WTC11 (cell line): ENCODE data around the gene RARB. TPM values are rescaled to one million over a fixed set of nuclear protein-coding genes. Genes with fewer than 3 reads are reported as not detected.

Experiments
- ATAC-seq: fragments of 200-7000 bp; cut with Tn5 transposase; 2 replicates; pipeline ENCODE4 v1.10.0; 2021; ENCODE audit warnings: mild to moderate bottlenecking, moderate library complexity
- CTCF ChIA-PET: fragments of 300-600 bp; sonication (Branson Sonifier 250); formaldehyde crosslinking; loops from one replicate; lab custom pipeline; 2021; ENCODE audit warnings: antibody characterized with exemption; lab: Charles Lee
- POLR2A ChIA-PET: fragments of 350-600 bp; sonication (Branson Sonifier 250); formaldehyde crosslinking; loops from one replicate; lab custom pipeline; 2021; ENCODE audit warnings: antibody characterized with exemption; lab: Charles Lee
- DNase-seq: peaks from one replicate; pipeline ENCODE4 v3.0.0; 2021; ENCODE audit warnings: low spot score
- H3K27ac Mint-ChIP-seq: 2 replicates; pipeline ENCODE4 v1.8.0; 2021; ENCODE audit warnings: mixed read lengths
- H3K27me3 Mint-ChIP-seq: 2 replicates; pipeline ENCODE4 v1.8.0; 2021; ENCODE audit warnings: low read depth, mild to moderate bottlenecking, moderate library complexity, mixed read lengths
- H3K36me3 Mint-ChIP-seq: 2 replicates; pipeline ENCODE4 v1.8.0; 2021; ENCODE audit warnings: mixed read lengths
- H3K4me1 Mint-ChIP-seq: 2 replicates; pipeline ENCODE4 v1.8.0; 2022; ENCODE audit warnings: mixed read lengths
- H3K4me3 Mint-ChIP-seq: 2 replicates; pipeline ENCODE4 v1.8.0; 2021; ENCODE audit warnings: mild to moderate bottlenecking, moderate library complexity, mixed read lengths
- H3K9me3 Mint-ChIP-seq: 2 replicates; pipeline ENCODE4 v1.8.0; 2021; ENCODE audit warnings: mixed read lengths
- ATF1 ChIP-seq: sonication (generic); formaldehyde crosslinking; IDR thresholded peaks from 2 replicates; pipeline ENCODE4 v1.8.1; 2023; ENCODE audit warnings: mild to moderate bottlenecking, moderate library complexity, missing genetic modification reagents
- CREM ChIP-seq: sonication (generic); formaldehyde crosslinking; IDR thresholded peaks from 2 replicates; pipeline ENCODE4 v1.8.1; 2022; ENCODE audit warnings: mild to moderate bottlenecking, missing genetic modification reagents, moderate library complexity
- E2F5 ChIP-seq: sonication (generic); formaldehyde crosslinking; IDR thresholded peaks from 2 replicates; pipeline ENCODE4 v1.8.1; 2022; ENCODE audit warnings: mild to moderate bottlenecking, moderate library complexity, missing genetic modification reagents
- GRHL2 ChIP-seq: fragments of 250-450 bp; sonication (Bioruptor Pico); IDR thresholded peaks from 2 replicates; pipeline ENCODE4 v1.8.0; 2022; ENCODE audit warnings: mild to moderate bottlenecking, moderate library complexity; ENCODE audit not compliant: insufficient replicate concordance, severe bottlenecking
- IRF1 ChIP-seq: sonication (generic); formaldehyde crosslinking; IDR thresholded peaks from 2 replicates; pipeline ENCODE4 v1.8.0; 2023; ENCODE audit warnings: missing genetic modification reagents
- JAZF1 ChIP-seq: fragments of 250-450 bp; sonication (Bioruptor Pico); IDR thresholded peaks from 2 replicates; pipeline ENCODE4 v1.9.0; 2021; ENCODE audit warnings: moderate library complexity, mild to moderate bottlenecking, inconsistent platforms
- PRRX2 ChIP-seq: fragments of 250-450 bp; sonication (Bioruptor Pico); IDR thresholded peaks from 2 replicates; pipeline ENCODE4 v1.8.0; 2021; ENCODE audit warnings: mild to moderate bottlenecking
- SP1 ChIP-seq: sonication (generic); formaldehyde crosslinking; conservative IDR thresholded peaks from 2 replicates; pipeline ENCODE4 v1.8.1; 2022; ENCODE audit warnings: missing genetic modification reagents
- ZNF263 ChIP-seq: sonication (generic); formaldehyde crosslinking; IDR thresholded peaks from 2 replicates; pipeline ENCODE4 v1.8.1; 2022; ENCODE audit warnings: low read depth, mild to moderate bottlenecking, moderate library complexity, missing genetic modification reagents
- ZNF416 ChIP-seq: fragments of 250-450 bp; sonication (Bioruptor Pico); IDR thresholded peaks from 2 replicates; pipeline ENCODE4 v1.9.0; 2021; ENCODE audit warnings: mild to moderate bottlenecking, inconsistent platforms
- ZNF671 ChIP-seq: fragments of 250-450 bp; sonication (Bioruptor Pico); IDR thresholded peaks from 2 replicates; pipeline ENCODE4 v1.8.0; 2021; ENCODE audit warnings: mild to moderate bottlenecking
- total RNA-seq: library from RNA; stranded (reverse); gene quantifications from 3 replicates; pipeline ENCODE4 v1.2.3, GENCODE V29; 2021
- TF ChIP-seq, protein P1 (sequence below): fragments of 250-450 bp; sonication (Bioruptor Pico); IDR thresholded peaks from 2 replicates; pipeline ENCODE4 v1.9.0; 2021; ENCODE audit warnings: moderate library complexity, mild to moderate bottlenecking, inconsistent platforms, borderline replicate concordance
- TF ChIP-seq, protein P2 (sequence below): fragments of 250-450 bp; sonication (Bioruptor Pico); IDR thresholded peaks from 2 replicates; pipeline ENCODE4 v1.8.0; 2021; ENCODE audit warnings: mild to moderate bottlenecking
- TF ChIP-seq, protein P3 (sequence below): sonication (generic); formaldehyde crosslinking; IDR thresholded peaks from 2 replicates; pipeline ENCODE4 v1.8.1; 2023; ENCODE audit warnings: mild to moderate bottlenecking, missing genetic modification reagents
- TF ChIP-seq, protein P4 (sequence below): sonication (generic); formaldehyde crosslinking; IDR thresholded peaks from 2 replicates; pipeline ENCODE4 v1.8.1; 2023; ENCODE audit warnings: mild to moderate bottlenecking, missing genetic modification reagents
- TF ChIP-seq, protein P5 (sequence below): sonication (generic); formaldehyde crosslinking; IDR thresholded peaks from 2 replicates; pipeline ENCODE4 v1.8.0; 2023; ENCODE audit warnings: mild to moderate bottlenecking, missing genetic modification reagents

RARB gene
- total RNA-seq, 1 experiment from 2014 or later, result not detected

DNA sequence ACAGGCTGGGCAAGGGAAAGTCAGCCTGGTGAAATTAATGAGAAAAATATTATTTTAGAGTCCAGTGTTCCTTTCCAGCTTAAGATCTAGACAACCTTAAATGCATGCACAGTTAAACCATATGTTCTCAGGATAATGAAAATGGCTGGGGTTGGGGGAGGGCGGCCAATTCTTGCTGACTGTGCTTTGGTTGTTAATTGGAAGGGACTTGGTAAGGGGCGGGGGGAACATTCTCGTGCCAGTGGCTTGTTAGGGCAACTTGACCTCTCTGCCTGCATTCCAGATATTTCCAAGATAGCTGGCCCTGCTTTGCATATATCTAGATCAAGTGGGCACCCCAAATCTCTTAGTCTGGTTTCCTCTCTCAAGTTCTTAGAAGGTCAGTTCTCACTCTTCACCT, 124.2 kb downstream of the RARB start:
- ATAC-seq (no peak), DNase-seq (no peak)
- H3K4me1 Mint-ChIP-seq, result peaks cover 6% of the 10 kb centered on the region
- H3K9me3 Mint-ChIP-seq, result peaks cover 17% of the 10 kb centered on the region
- CTCF ChIA-PET, result no interaction called here
- H3K27ac Mint-ChIP-seq, result no peak overlapping the region
- no peak for TF ChIP-seq ZNF263 (CRISPR knock-in tag)
- H3K36me3 Mint-ChIP-seq, result no peaks in the 10 kb centered on the region
- POLR2A ChIA-PET, result interaction anchor here (0.5 kb wide), 1 partner anchor 82 kb away, joined by 3 read pairs; no protein-coding TSS in a partner anchor
- no peak overlapping the region for H3K4me3 Mint-ChIP-seq
- no peaks in the 10 kb centered on the region for H3K27me3 Mint-ChIP-seq

- Mint-ChIP-seq H3K27me3 (no peaks in the 10 kb centered on the region), H3K9me3 (peaks cover 13% of the 10 kb centered on the region), H3K36me3 (no peaks in the 10 kb centered on the region), H3K4me1 (peaks cover 6% of the 10 kb centered on the region), H3K27ac (no peak overlapping the region), H3K4me3 (no peak overlapping the region)
- ATAC-seq (no peak), DNase-seq (no peak)
- TF ChIP-seq, protein P1, sequence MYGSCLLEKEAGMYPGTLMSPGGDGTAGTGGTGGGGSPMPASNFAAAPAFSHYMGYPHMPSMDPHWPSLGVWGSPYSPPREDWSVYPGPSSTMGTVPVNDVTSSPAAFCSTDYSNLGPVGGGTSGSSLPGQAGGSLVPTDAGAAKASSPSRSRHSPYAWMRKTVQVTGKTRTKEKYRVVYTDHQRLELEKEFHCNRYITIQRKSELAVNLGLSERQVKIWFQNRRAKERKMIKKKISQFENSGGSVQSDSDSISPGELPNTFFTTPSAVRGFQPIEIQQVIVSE (CRISPR knock-in tag), result no peak
- TF ChIP-seq CREM (CRISPR knock-in tag), result no peak
- TF ChIP-seq E2F5, result no peak
- TF ChIP-seq ZNF416 (CRISPR knock-in tag), result no peak
- TF ChIP-seq GRHL2, result no peak
- TF ChIP-seq, protein P2, sequence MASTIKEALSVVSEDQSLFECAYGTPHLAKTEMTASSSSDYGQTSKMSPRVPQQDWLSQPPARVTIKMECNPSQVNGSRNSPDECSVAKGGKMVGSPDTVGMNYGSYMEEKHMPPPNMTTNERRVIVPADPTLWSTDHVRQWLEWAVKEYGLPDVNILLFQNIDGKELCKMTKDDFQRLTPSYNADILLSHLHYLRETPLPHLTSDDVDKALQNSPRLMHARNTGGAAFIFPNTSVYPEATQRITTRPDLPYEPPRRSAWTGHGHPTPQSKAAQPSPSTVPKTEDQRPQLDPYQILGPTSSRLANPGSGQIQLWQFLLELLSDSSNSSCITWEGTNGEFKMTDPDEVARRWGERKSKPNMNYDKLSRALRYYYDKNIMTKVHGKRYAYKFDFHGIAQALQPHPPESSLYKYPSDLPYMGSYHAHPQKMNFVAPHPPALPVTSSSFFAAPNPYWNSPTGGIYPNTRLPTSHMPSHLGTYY, result no peak
- no peak for TF ChIP-seq ATF1 (CRISPR knock-in tag)
- TF ChIP-seq, protein P3, sequence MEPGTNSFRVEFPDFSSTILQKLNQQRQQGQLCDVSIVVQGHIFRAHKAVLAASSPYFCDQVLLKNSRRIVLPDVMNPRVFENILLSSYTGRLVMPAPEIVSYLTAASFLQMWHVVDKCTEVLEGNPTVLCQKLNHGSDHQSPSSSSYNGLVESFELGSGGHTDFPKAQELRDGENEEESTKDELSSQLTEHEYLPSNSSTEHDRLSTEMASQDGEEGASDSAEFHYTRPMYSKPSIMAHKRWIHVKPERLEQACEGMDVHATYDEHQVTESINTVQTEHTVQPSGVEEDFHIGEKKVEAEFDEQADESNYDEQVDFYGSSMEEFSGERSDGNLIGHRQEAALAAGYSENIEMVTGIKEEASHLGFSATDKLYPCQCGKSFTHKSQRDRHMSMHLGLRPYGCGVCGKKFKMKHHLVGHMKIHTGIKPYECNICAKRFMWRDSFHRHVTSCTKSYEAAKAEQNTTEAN (CRISPR knock-in tag), result no peak
- TF ChIP-seq SP1 (CRISPR knock-in tag), result no peak
- TF ChIP-seq PRRX2 (CRISPR knock-in tag), result no peak
- no peak for TF ChIP-seq ZNF671 (CRISPR knock-in tag)
- ChIA-PET CTCF (interaction anchor here (0.6 to 1.0 kb wide), 2 partner anchors 22 to 23 kb away, joined by 3 read pairs; no protein-coding TSS in a partner anchor), POLR2A (no interaction called here)
These were observed 126.3 kb downstream of the RARB start for GRCh38 chr3:25554376-25554775.

- ATAC-seq (no peak), DNase-seq (no peak)
- Mint-ChIP-seq H3K4me1 (peaks cover 6% of the 10 kb centered on the region), H3K36me3 (no peaks in the 10 kb centered on the region), H3K9me3 (peaks cover 9% of the 10 kb centered on the region), H3K27ac (no peak overlapping the region), H3K27me3 (no peaks in the 10 kb centered on the region), H3K4me3 (no peak overlapping the region)
- ChIA-PET POLR2A (no interaction called here), CTCF (no interaction called here)
- TF ChIP-seq, protein P4, sequence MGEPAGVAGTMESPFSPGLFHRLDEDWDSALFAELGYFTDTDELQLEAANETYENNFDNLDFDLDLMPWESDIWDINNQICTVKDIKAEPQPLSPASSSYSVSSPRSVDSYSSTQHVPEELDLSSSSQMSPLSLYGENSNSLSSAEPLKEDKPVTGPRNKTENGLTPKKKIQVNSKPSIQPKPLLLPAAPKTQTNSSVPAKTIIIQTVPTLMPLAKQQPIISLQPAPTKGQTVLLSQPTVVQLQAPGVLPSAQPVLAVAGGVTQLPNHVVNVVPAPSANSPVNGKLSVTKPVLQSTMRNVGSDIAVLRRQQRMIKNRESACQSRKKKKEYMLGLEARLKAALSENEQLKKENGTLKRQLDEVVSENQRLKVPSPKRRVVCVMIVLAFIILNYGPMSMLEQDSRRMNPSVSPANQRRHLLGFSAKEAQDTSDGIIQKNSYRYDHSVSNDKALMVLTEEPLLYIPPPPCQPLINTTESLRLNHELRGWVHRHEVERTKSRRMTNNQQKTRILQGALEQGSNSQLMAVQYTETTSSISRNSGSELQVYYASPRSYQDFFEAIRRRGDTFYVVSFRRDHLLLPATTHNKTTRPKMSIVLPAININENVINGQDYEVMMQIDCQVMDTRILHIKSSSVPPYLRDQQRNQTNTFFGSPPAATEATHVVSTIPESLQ (CRISPR knock-in tag), result no peak
- no peak for TF ChIP-seq ZNF671 (CRISPR knock-in tag)
- TF ChIP-seq, protein P5, sequence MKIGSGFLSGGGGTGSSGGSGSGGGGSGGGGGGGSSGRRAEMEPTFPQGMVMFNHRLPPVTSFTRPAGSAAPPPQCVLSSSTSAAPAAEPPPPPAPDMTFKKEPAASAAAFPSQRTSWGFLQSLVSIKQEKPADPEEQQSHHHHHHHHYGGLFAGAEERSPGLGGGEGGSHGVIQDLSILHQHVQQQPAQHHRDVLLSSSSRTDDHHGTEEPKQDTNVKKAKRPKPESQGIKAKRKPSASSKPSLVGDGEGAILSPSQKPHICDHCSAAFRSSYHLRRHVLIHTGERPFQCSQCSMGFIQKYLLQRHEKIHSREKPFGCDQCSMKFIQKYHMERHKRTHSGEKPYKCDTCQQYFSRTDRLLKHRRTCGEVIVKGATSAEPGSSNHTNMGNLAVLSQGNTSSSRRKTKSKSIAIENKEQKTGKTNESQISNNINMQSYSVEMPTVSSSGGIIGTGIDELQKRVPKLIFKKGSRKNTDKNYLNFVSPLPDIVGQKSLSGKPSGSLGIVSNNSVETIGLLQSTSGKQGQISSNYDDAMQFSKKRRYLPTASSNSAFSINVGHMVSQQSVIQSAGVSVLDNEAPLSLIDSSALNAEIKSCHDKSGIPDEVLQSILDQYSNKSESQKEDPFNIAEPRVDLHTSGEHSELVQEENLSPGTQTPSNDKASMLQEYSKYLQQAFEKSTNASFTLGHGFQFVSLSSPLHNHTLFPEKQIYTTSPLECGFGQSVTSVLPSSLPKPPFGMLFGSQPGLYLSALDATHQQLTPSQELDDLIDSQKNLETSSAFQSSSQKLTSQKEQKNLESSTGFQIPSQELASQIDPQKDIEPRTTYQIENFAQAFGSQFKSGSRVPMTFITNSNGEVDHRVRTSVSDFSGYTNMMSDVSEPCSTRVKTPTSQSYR (CRISPR knock-in tag), result no peak
- no peak for TF ChIP-seq IRF1 (CRISPR knock-in tag)
- no peak for TF ChIP-seq CREM (CRISPR knock-in tag)
- TF ChIP-seq GRHL2, result no peak
- no peak for TF ChIP-seq JAZF1 (CRISPR knock-in tag)
- TF ChIP-seq, protein P2, result no peak
These were observed 127.8 kb downstream of the RARB start for GRCh38 chr3:25555695-25556437.
